SK-N-SH (cell line): ENCODE data around the gene SNRNP70. TPM values are rescaled to one million over a fixed set of nuclear protein-coding genes. Genes with fewer than 3 reads are reported as not detected.

Experiments used
- CTCF ChIA-PET: fragments of 300-600, 350-600 bp; formaldehyde crosslinking; extraction: SDS; loops from one replicate; lab custom pipeline; 2021; lab: Yijun Ruan, JAX
- POLR2A ChIA-PET: fragments of 350-600 bp; sonication (Branson Sonifier 250); formaldehyde crosslinking; extraction: SDS; loops from one replicate; lab custom pipeline; 2020; ENCODE audit warnings: antibody characterized with exemption, inconsistent platforms; lab: Yijun Ruan, JAX
- DNase-seq: peaks from one replicate; pipeline ENCODE4 v3.0.0; 2012
- H2AFZ ChIP-seq: fragments of 200-600 bp; sonication (generic); 2 replicates; pipeline ENCODE4 v1.8.1; 2016; ENCODE audit warnings: antibody characterized with exemption, mild to moderate bottlenecking, low read depth
- H3F3A ChIP-seq: fragments of 200-600 bp; sonication (generic); replicated peaks from 2 replicates; pipeline ENCODE3; 2016; ENCODE audit warnings: antibody characterized with exemption, mild to moderate bottlenecking; ENCODE audit not compliant: insufficient read depth
- H3K27ac ChIP-seq, 2 experiments: fragments of 200-500 bp in 1 of 2; fragments of 200-600 bp in 1 of 2; sonication (Bioruptor generic) in 1 of 2; sonication (generic), shearing (Covaris generic) in 1 of 2; 2 replicates each; pipeline versions ENCODE4 v1.5.1 to v1.6.1; 2014 to 2016; ENCODE audit warnings: low read depth in 2 of 2, inconsistent platforms in 1 of 2, low read length in 1 of 2, mild to moderate bottlenecking in 1 of 2, mixed read lengths in 1 of 2
- H3K27me3 ChIP-seq: fragments of 200-600 bp; sonication (generic), shearing (Covaris generic); 2 replicates; pipeline ENCODE4 v1.6.1; 2016; ENCODE audit warnings: mixed run types; ENCODE audit not compliant: insufficient read depth
- H3K36me3 ChIP-seq, 2 experiments: fragments of 200-500 bp in 1 of 2; fragments of 200-600 bp in 1 of 2; sonication (Bioruptor generic) in 1 of 2; sonication (generic) in 1 of 2; replicated peaks in 1 of 2; 2 replicates each; pipeline versions ENCODE3 to v1.5.1; 2014 to 2016; ENCODE audit warnings: low read length in 1 of 2, mild to moderate bottlenecking in 1 of 2; ENCODE audit not compliant: insufficient read depth in 2 of 2, control insufficient read depth in 1 of 2
- H3K4me1 ChIP-seq, 2 experiments: fragments of 200-500 bp in 1 of 2; fragments of 200-600 bp in 1 of 2; sonication (Bioruptor generic) in 1 of 2; sonication (generic), shearing (Covaris generic) in 1 of 2; 2 replicates each; pipeline versions ENCODE4 v1.5.1 to v1.6.1; 2014 to 2016; ENCODE audit warnings: low read depth in 1 of 2, low read length in 1 of 2, mixed run types in 1 of 2; ENCODE audit not compliant: insufficient read depth in 2 of 2, control insufficient read depth in 1 of 2
- H3K4me2 ChIP-seq: fragments of 200-600 bp; sonication (generic), shearing (Covaris generic); 2 replicates; pipeline ENCODE4 v1.6.1; 2017; ENCODE audit warnings: mixed run types
- H3K4me3 ChIP-seq, 2 experiments: fragments of 200-500 bp in 1 of 2; fragments of 200-600 bp in 1 of 2; sonication (Bioruptor generic) in 1 of 2; sonication (generic), shearing (Covaris generic) in 1 of 2; 2 replicates each; pipeline versions ENCODE4 v1.5.1 to v1.8.1; 2014 to 2016; ENCODE audit warnings: low read depth in 2 of 2, inconsistent platforms in 1 of 2, low read length in 1 of 2, mild to moderate bottlenecking in 1 of 2, mixed read lengths in 1 of 2, moderate library complexity in 1 of 2
- H3K79me2 ChIP-seq: fragments of 200-600 bp; sonication (generic); 2 replicates; pipeline ENCODE4 v1.8.1; 2017; ENCODE audit warnings: mild to moderate bottlenecking; ENCODE audit not compliant: insufficient read depth
- H3K9ac ChIP-seq: fragments of 200-600 bp; sonication (generic); 2 replicates; pipeline ENCODE4 v1.6.1; 2017; ENCODE audit warnings: mixed run types
- H3K9me2 ChIP-seq: fragments of 200-600 bp; sonication (generic); 2 replicates; pipeline ENCODE4 v1.6.1; 2017; ENCODE audit warnings: mixed run types
- H3K9me3 ChIP-seq: fragments of 200-600 bp; sonication (generic); 2 replicates; pipeline ENCODE4 v1.6.1; 2017; ENCODE audit warnings: mixed run types, mild to moderate bottlenecking, moderate library complexity
- H4K20me1 ChIP-seq: fragments of 200-600 bp; sonication (generic); 2 replicates; pipeline ENCODE4 v1.6.1; 2017; ENCODE audit warnings: mild to moderate bottlenecking, mixed run types; ENCODE audit not compliant: insufficient read depth
- ELF1 ChIP-seq: IDR thresholded peaks from 2 replicates; pipeline ENCODE4 v1.4.0; 2012
- EP300 ChIP-seq, 2 experiments: IDR thresholded peaks; 2 replicates each; pipeline versions ENCODE4 v1.4.0 to v1.6.1; 2012; ENCODE audit warnings: borderline replicate concordance in 1 of 2, low read depth in 1 of 2, low read length in 1 of 2
- EZH2phosphoT487 ChIP-seq: fragments of 200-600 bp; sonication (generic); IDR thresholded peaks from 2 replicates; pipeline ENCODE4 v1.6.1; 2017; ENCODE audit warnings: low read depth, mixed run types, mild to moderate bottlenecking, antibody characterized with exemption, moderate library complexity, borderline replicate concordance
- FOXM1 ChIP-seq: IDR thresholded peaks from 2 replicates; pipeline ENCODE4 v1.4.0; 2012; ENCODE audit warnings: low read depth, mild to moderate bottlenecking
- GATA2 ChIP-seq: sonication (generic); formaldehyde crosslinking; IDR thresholded peaks from 2 replicates; pipeline ENCODE4 v1.5.0; 2020; ENCODE audit warnings: mild to moderate bottlenecking, missing genetic modification reagents
- RCOR1 ChIP-seq: fragments of 150-350 bp; IDR thresholded peaks from 2 replicates; pipeline ENCODE4 v1.6.1; 2017; ENCODE audit warnings: antibody characterized with exemption, low read length
- RFX5 ChIP-seq: IDR thresholded peaks from 2 replicates; pipeline ENCODE4 v1.6.1; 2012; ENCODE audit warnings: mild to moderate bottlenecking, improper control_type of control experiment, low read length
- SIN3A ChIP-seq: IDR thresholded peaks from 2 replicates; pipeline ENCODE4 v1.6.1; 2012; ENCODE audit warnings: low read depth, mild to moderate bottlenecking, low read length, moderate library complexity, borderline replicate concordance
- TCF12 ChIP-seq: IDR thresholded peaks from 2 replicates; pipeline ENCODE4 v1.4.0; 2012
- WGBS: methylation state at CpG from one replicate; pipeline ENCODE4 v1.1.6; 2017; ENCODE audit warnings: low lambda C conversion rate; 5-methylcytosine and 5-hydroxymethylcytosine counted together
- polyA plus RNA-seq, 3 experiments: library from polyadenylated mRNA; depleted of rRNA; stranded (reverse); fragments of >200 nt; gene quantifications; 2 replicates each; pipeline ENCODE4 v1.2.3, GENCODE V29; 2012
- TF ChIP-seq, protein P1 (sequence below): IDR thresholded peaks from 2 replicates; pipeline ENCODE4; 2012
- TF ChIP-seq, protein P2 (sequence below): fragments of 200-600 bp; sonication (generic); IDR thresholded peaks from 2 replicates; pipeline ENCODE4 v1.6.1; 2017; ENCODE audit warnings: antibody characterized with exemption, mild to moderate bottlenecking, moderate library complexity
- TF ChIP-seq, protein P3 (sequence below): IDR thresholded peaks from 2 replicates; pipeline ENCODE4 v1.6.1; 2012; ENCODE audit warnings: mild to moderate bottlenecking, low read depth, low read length, moderate library complexity

Gene SNRNP70
- polyA plus RNA-seq, 1 of the 3 experiments (the other 2 are of a cell fraction), result 359 TPM

DNA sequence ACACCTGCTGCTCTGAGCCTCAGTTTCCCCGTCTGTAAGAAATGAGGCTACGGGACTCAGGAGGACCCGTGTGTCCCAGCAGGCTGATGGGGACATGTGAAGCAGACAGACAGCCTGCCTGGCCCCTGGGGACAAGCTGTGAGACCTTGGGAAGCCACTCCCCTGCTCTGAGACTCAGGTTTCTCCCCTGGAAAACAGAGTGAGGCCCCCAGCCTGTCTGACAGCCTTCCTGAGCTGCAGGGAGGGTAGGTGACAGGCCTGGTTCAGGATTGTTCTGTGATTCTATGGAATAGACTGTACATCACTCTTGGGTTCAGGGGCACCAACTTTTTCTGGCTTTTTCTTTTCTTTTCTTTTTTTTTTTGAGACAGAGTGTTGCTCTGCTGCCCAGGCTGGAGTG is 17.7 kb upstream of the SNRNP70 start:
- Histone ChIP-seq H3K4me3 (no peak overlapping the region), H3K79me2 (peaks cover 7% of the 10 kb centered on the region; the same call in 1 of the 2 replicates), H3K27me3 (no peaks in the 10 kb centered on the region), H3K9me3 (no peaks in the 10 kb centered on the region), H3K4me2 (no peak overlapping the region), H3K27ac (no peak overlapping the region), H3K9me2 (no peaks in the 10 kb centered on the region), H3K4me1 (peaks cover 0 to 8% of the 10 kb centered on the region in 2 experiments; a peak in 1 of 4 replicates), H3F3A (peaks cover 8% of the 10 kb centered on the region), H2AFZ (no peak overlapping the region), H3K9ac (no peak overlapping the region), H4K20me1 (no peaks in the 10 kb centered on the region), H3K36me3 (no peaks in the 10 kb centered on the region)
- 20% methylated on average over 1 of the region's 3 CpGs for WGBS
- ChIA-PET POLR2A (no interaction called here), CTCF (interaction anchor here (1.1 to 1.5 kb wide), 2 partner anchors 10 to 131 kb away, joined by 3 to 4 read pairs; partner anchors contain the start of gene CGB7)
- no peak for DNase-seq
- TF ChIP-seq RFX5 (no peak), RCOR1 (no peak), ELF1 (no peak), SIN3A (no peak), TCF12 (no peak), EZH2phosphoT487 (no peak)
- TF ChIP-seq, protein P1, sequence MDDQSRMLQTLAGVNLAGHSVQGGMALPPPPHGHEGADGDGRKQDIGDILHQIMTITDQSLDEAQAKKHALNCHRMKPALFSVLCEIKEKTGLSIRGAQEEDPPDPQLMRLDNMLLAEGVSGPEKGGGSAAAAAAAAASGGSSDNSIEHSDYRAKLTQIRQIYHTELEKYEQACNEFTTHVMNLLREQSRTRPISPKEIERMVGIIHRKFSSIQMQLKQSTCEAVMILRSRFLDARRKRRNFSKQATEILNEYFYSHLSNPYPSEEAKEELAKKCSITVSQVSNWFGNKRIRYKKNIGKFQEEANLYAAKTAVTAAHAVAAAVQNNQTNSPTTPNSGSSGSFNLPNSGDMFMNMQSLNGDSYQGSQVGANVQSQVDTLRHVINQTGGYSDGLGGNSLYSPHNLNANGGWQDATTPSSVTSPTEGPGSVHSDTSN, result no peak

DNA sequence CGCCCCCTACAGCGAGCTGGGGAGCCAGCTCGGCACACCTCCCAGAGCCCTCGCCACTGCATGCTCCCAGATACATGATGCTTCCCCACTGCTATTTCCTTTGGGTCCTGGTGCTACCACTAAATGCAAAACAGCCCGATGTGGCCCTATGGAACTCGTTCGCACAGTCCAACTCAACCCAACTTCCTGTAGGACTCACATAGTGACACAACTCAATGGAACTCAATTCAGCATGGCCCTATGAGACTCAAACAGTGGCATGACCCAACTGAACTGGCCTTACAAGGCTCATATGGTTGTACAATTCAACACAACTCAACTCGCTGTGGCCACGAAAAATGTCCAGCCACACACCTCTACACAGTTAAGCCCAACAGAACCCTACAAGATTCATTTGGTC is 16.2 kb upstream of the SNRNP70 start:
- H3K4me1 ChIP-seq, result peaks cover 0 to 8% of the 10 kb centered on the region in 2 experiments; a peak in 1 of 4 replicates
- 75% methylated on average over 7 of the region's 9 CpGs for WGBS
- no peaks in the 10 kb centered on the region for H3K9me2 ChIP-seq
- CTCF ChIA-PET, result interaction anchor here (1.4 to 2.6 kb wide), 6 partner anchors 9 to 140 kb away, joined by 5 to 14 read pairs (median 6); partner anchors contain the start of gene CGB7
- no peak for DNase-seq
- no peaks in the 10 kb centered on the region for H3K9me3 ChIP-seq
- POLR2A ChIA-PET, result no interaction called here
- H4K20me1 ChIP-seq, result no peaks in the 10 kb centered on the region
- no peak overlapping the region for H3K9ac ChIP-seq
- no peak overlapping the region for H2AFZ ChIP-seq
- no peaks in the 10 kb centered on the region for H3K36me3 ChIP-seq
- peak overlapping the region in 1 of 2 experiments; percentile 22; a peak in 1 of 4 replicates for H3K27ac ChIP-seq
- TF ChIP-seq EZH2phosphoT487, result no peak
- TF ChIP-seq, protein P2, sequence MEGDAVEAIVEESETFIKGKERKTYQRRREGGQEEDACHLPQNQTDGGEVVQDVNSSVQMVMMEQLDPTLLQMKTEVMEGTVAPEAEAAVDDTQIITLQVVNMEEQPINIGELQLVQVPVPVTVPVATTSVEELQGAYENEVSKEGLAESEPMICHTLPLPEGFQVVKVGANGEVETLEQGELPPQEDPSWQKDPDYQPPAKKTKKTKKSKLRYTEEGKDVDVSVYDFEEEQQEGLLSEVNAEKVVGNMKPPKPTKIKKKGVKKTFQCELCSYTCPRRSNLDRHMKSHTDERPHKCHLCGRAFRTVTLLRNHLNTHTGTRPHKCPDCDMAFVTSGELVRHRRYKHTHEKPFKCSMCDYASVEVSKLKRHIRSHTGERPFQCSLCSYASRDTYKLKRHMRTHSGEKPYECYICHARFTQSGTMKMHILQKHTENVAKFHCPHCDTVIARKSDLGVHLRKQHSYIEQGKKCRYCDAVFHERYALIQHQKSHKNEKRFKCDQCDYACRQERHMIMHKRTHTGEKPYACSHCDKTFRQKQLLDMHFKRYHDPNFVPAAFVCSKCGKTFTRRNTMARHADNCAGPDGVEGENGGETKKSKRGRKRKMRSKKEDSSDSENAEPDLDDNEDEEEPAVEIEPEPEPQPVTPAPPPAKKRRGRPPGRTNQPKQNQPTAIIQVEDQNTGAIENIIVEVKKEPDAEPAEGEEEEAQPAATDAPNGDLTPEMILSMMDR, result no peak
- TF ChIP-seq, protein P3, sequence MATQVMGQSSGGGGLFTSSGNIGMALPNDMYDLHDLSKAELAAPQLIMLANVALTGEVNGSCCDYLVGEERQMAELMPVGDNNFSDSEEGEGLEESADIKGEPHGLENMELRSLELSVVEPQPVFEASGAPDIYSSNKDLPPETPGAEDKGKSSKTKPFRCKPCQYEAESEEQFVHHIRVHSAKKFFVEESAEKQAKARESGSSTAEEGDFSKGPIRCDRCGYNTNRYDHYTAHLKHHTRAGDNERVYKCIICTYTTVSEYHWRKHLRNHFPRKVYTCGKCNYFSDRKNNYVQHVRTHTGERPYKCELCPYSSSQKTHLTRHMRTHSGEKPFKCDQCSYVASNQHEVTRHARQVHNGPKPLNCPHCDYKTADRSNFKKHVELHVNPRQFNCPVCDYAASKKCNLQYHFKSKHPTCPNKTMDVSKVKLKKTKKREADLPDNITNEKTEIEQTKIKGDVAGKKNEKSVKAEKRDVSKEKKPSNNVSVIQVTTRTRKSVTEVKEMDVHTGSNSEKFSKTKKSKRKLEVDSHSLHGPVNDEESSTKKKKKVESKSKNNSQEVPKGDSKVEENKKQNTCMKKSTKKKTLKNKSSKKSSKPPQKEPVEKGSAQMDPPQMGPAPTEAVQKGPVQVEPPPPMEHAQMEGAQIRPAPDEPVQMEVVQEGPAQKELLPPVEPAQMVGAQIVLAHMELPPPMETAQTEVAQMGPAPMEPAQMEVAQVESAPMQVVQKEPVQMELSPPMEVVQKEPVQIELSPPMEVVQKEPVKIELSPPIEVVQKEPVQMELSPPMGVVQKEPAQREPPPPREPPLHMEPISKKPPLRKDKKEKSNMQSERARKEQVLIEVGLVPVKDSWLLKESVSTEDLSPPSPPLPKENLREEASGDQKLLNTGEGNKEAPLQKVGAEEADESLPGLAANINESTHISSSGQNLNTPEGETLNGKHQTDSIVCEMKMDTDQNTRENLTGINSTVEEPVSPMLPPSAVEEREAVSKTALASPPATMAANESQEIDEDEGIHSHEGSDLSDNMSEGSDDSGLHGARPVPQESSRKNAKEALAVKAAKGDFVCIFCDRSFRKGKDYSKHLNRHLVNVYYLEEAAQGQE, result no peak
- TF ChIP-seq, protein P1, result no peak
- no peak for TF ChIP-seq GATA2 (CRISPR knock-in tag)
- no peak for TF ChIP-seq EP300 (IDR thresholded peaks at IDR 0.05; ENCODE audit: borderline replicate concordance in 1 of 2, low read depth in 1 of 2, low read length in 1 of 2)
- no peak for TF ChIP-seq FOXM1
- TF ChIP-seq, all 33 proteins: peak for 0
- peaks cover 8% of the 10 kb centered on the region; the same call in 1 of the 2 replicates for H3K27me3 ChIP-seq
- H3K79me2 ChIP-seq, result peaks cover 3% of the 10 kb centered on the region; the same call in 1 of the 2 replicates
- no peak overlapping the region for H3K4me3 ChIP-seq
- no peak overlapping the region for H3K4me2 ChIP-seq
- peaks cover 11% of the 10 kb centered on the region for H3F3A ChIP-seq
